Measurements from ENCODE around the gene FOXK2.

DNA sequence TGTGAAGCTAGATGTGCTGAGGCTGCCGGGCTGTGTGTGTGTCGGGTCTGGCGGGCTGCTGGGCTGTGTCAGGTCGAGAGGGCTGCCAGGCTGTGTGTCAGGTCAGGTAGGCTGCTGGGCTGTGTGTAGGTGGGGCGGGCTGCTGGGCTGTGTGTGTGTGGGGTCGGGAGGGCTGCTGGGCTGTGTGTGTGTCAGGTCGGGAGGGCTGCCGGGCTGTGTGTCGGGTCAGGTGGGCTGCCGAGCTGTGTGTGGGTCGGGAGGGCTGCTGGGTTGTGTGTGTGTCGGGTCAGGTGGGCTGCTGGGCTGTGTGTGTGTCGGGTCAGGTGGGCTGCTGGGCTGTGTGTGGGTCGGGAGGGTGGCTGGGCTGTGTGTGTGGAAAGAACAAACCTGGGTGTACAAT lies 120.1 kb downstream of the FOXK2 start:
- TF ChIP-seq, protein P1, sequence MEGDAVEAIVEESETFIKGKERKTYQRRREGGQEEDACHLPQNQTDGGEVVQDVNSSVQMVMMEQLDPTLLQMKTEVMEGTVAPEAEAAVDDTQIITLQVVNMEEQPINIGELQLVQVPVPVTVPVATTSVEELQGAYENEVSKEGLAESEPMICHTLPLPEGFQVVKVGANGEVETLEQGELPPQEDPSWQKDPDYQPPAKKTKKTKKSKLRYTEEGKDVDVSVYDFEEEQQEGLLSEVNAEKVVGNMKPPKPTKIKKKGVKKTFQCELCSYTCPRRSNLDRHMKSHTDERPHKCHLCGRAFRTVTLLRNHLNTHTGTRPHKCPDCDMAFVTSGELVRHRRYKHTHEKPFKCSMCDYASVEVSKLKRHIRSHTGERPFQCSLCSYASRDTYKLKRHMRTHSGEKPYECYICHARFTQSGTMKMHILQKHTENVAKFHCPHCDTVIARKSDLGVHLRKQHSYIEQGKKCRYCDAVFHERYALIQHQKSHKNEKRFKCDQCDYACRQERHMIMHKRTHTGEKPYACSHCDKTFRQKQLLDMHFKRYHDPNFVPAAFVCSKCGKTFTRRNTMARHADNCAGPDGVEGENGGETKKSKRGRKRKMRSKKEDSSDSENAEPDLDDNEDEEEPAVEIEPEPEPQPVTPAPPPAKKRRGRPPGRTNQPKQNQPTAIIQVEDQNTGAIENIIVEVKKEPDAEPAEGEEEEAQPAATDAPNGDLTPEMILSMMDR (IDR thresholded peaks at IDR 0.05): no peak
- no peak for TF ChIP-seq EZH2 (IDR thresholded peaks at IDR 0.05; ENCODE audit: borderline replicate concordance, insufficient read depth, low read depth, low read length, poor library complexity, severe bottlenecking)

Measured in B cell (primary cell).